Tibial nerve (tissue), 4 donors: ENCODE measurements around the gene BNC2.

Experiments
- CTCF ChIP-seq, 5 experiments: fragments of 200-600 bp in 3 of 5; fragments of 450-650 bp in 2 of 5; sonication (generic) in 3 of 5; IDR thresholded peaks; one replicate each; pipeline ENCODE4 v1.5.1; 2016 to 2019; ENCODE audit warnings: antibody characterized with exemption in 5 of 5, mild to moderate bottlenecking in 3 of 5, moderate library complexity in 2 of 5
- EP300 ChIP-seq, 2 donors: sonication (generic); formaldehyde crosslinking; IDR thresholded peaks; one replicate each; pipeline ENCODE4 v1.6.1; 2017; ENCODE audit warnings: antibody characterized with exemption in 2 of 2, mild to moderate bottlenecking in 1 of 2
- POLR2A ChIP-seq, 2 donors: fragments of 450-650 bp; IDR thresholded peaks; one replicate each; pipeline ENCODE4 v1.6.1; 2017; ENCODE audit warnings: antibody characterized with exemption in 2 of 2, mild to moderate bottlenecking in 2 of 2, moderate library complexity in 2 of 2

- TF ChIP-seq CTCF (IDR thresholded peaks at IDR 0.05) (no peak), POLR2A (IDR thresholded peaks at IDR 0.05) (no peak), EP300 (IDR thresholded peaks at IDR 0.05) (no peak)
These were observed 275.2 kb downstream of the BNC2 start for GRCh38 chr9:16595227-16595626.
